OCI-LY7 (cell line): Measurements from ENCODE around the gene MRC1. TPM values are rescaled to one million over a fixed set of nuclear protein-coding genes. Genes with fewer than 3 reads are reported as not detected.

Source experiments
- BruUV-seq: library from RNA; stranded (reverse); fragments of 400-500 nt; replicated peaks from 2 replicates; lab custom pipeline; 2021; lab: Mats Ljungman, UMichigan
- CTCF ChIA-PET: fragments of 300-600 bp; sonication (Branson Sonifier 250); formaldehyde crosslinking; loops from one replicate; lab custom pipeline; 2022; ENCODE audit warnings: antibody characterized with exemption; ENCODE audit not compliant: unreplicated experiment; lab: Charles Lee
- POLR2A ChIA-PET: fragments of 300-600 bp; sonication (Branson Sonifier 250); formaldehyde crosslinking; loops from one replicate; lab custom pipeline; 2022; ENCODE audit warnings: antibody characterized with exemption; lab: Charles Lee
- DNase-seq: peaks from one replicate; pipeline ENCODE4 v3.0.0-alpha.2; 2015; ENCODE audit warnings: low spot score
- H2AFZ ChIP-seq: fragments of 200-600 bp; sonication (generic), shearing (Covaris generic); 2 replicates; pipeline ENCODE4 v1.6.1; 2014; ENCODE audit warnings: mild to moderate bottlenecking, antibody characterized with exemption, low read length, moderate library complexity
- H3K27ac ChIP-seq: fragments of 200-600 bp; sonication (generic); 2 replicates; pipeline ENCODE4 v1.5.1; 2014; ENCODE audit warnings: mixed run types, low read depth, mild to moderate bottlenecking, moderate library complexity, low read length, inconsistent platforms; ENCODE audit not compliant: poor library complexity, severe bottlenecking
- H3K36me3 ChIP-seq: fragments of 200-600 bp; sonication (generic); 2 replicates; pipeline ENCODE4 v1.6.1; 2014; ENCODE audit warnings: mild to moderate bottlenecking, antibody characterized with exemption, low read length, moderate library complexity, mixed read lengths; ENCODE audit not compliant: insufficient read depth
- H3K4me1 ChIP-seq: fragments of 200-600 bp; sonication (generic); 2 replicates; pipeline ENCODE4 v1.5.1; 2014; ENCODE audit warnings: mild to moderate bottlenecking, low read length; ENCODE audit not compliant: insufficient read depth, poor library complexity, severe bottlenecking
- H3K4me2 ChIP-seq: fragments of 200-600 bp; sonication (generic); 2 replicates; pipeline ENCODE4 v1.6.1; 2014; ENCODE audit warnings: mild to moderate bottlenecking, low read length
- H3K4me3 ChIP-seq: fragments of 200-600 bp; sonication (generic); 2 replicates; pipeline ENCODE4 v1.5.1; 2014; ENCODE audit warnings: mild to moderate bottlenecking, low read depth, low read length; ENCODE audit not compliant: poor library complexity, severe bottlenecking
- H3K79me2 ChIP-seq: fragments of 200-600 bp; sonication (generic); 2 replicates; pipeline ENCODE4 v1.6.1; 2016; ENCODE audit warnings: low read depth, mild to moderate bottlenecking, low read length, moderate library complexity, mixed read lengths; ENCODE audit not compliant: insufficient read depth
- H3K9me2 ChIP-seq: fragments of 200-600 bp; sonication (generic); 2 replicates; pipeline ENCODE4 v1.6.1; 2016; ENCODE audit warnings: mild to moderate bottlenecking, low read length, mixed read lengths; ENCODE audit not compliant: insufficient read depth
- H3K9me3 ChIP-seq: fragments of 200-600 bp; sonication (generic); 2 replicates; pipeline ENCODE4 v1.6.1; 2014; ENCODE audit warnings: mild to moderate bottlenecking, mixed run types, low read length, mixed read lengths
- H4K20me1 ChIP-seq: fragments of 200-600 bp; sonication (generic); 2 replicates; pipeline ENCODE4 v1.6.1; 2014; ENCODE audit warnings: mild to moderate bottlenecking, antibody characterized with exemption, low read length, moderate library complexity, mixed read lengths; ENCODE audit not compliant: insufficient read depth
- CTCF ChIP-seq: fragments of 200-600 bp; sonication (generic); conservative IDR thresholded peaks from 2 replicates; pipeline ENCODE4 v1.5.1; 2014; ENCODE audit warnings: mild to moderate bottlenecking, antibody characterized with exemption, low read length, moderate library complexity, mixed read lengths
- EZH2phosphoT487 ChIP-seq: fragments of 200-600 bp; sonication (generic); IDR thresholded peaks from 2 replicates; pipeline ENCODE4 v1.6.1; 2018; ENCODE audit warnings: low read depth, borderline replicate concordance, mild to moderate bottlenecking, mixed run types, antibody characterized with exemption, low read length, moderate library complexity, mixed read lengths
- intact Hi-C: fragments of 100-400 bp; cut with micrococcal nuclease; formaldehyde crosslinking; loops from one replicate; pipeline ENCODE4 v1.10.0; 2022; ENCODE audit not compliant: unreplicated experiment
- total RNA-seq, 2 experiments: library from RNA; depleted of rRNA in 1 of 2; stranded (reverse); fragments of >200 nt in 1 of 2; shearing (Covaris generic) in 1 of 2; gene quantifications; 2 replicates each; pipeline ENCODE4 v1.2.3, GENCODE V29; 2014 to 2022

Gene MRC1
- total RNA-seq, 2 experiments from 2014 or later = not detected

- intact Hi-C loops = loop anchor here (10.0 kb wide), 2 partner anchors 264 to 374 kb away; no protein-coding TSS in a partner anchor
- H3K79me2 ChIP-seq = no peaks in the 10 kb centered on the region
- DNase-seq = no peak
- H2AFZ ChIP-seq = no peak overlapping the region
- TF ChIP-seq CTCF (no peak), EZH2phosphoT487 (no peak)
- no peak overlapping the region for H3K4me2 ChIP-seq
- H3K4me1 ChIP-seq = no peaks in the 10 kb centered on the region
- no peak overlapping the region for H3K4me3 ChIP-seq
- no TSS peak for BruUV-seq
- CTCF ChIA-PET = no interaction called here
- POLR2A ChIA-PET = interaction anchor here (0.7 kb wide), 1 partner anchor 41 kb away, joined by 3 read pairs; no protein-coding TSS in a partner anchor
- no peaks in the 10 kb centered on the region for H3K9me2 ChIP-seq
- H3K36me3 ChIP-seq = no peaks in the 10 kb centered on the region
- H3K27ac ChIP-seq = no peak overlapping the region
- H3K9me3 ChIP-seq = no peaks in the 10 kb centered on the region
- no peaks in the 10 kb centered on the region for H4K20me1 ChIP-seq
Observed at GRCh38 chr10:17841050-17841449, 31.9 kb downstream of the MRC1 start.

GRCh38 chr10:17842641-17843040 is 33.5 kb downstream of the MRC1 start:
- TF ChIP-seq EZH2phosphoT487 = no peak
- no peak for TF ChIP-seq CTCF
- Histone ChIP-seq H3K4me1 (no peaks in the 10 kb centered on the region), H3K4me2 (no peak overlapping the region), H4K20me1 (no peaks in the 10 kb centered on the region), H2AFZ (no peak overlapping the region), H3K79me2 (no peaks in the 10 kb centered on the region), H3K36me3 (no peaks in the 10 kb centered on the region), H3K27ac (no peak overlapping the region), H3K4me3 (no peak overlapping the region), H3K9me3 (no peaks in the 10 kb centered on the region), H3K9me2 (no peaks in the 10 kb centered on the region)
- no peak for DNase-seq
- CTCF ChIA-PET = no interaction called here
- intact Hi-C loops = loop anchor here (10.0 kb wide), 2 partner anchors 262 to 372 kb away; no protein-coding TSS in a partner anchor
- BruUV-seq = no TSS peak
- POLR2A ChIA-PET = no interaction called here

- Histone ChIP-seq H3K4me1 (no peaks in the 10 kb centered on the region), H3K79me2 (no peaks in the 10 kb centered on the region), H2AFZ (no peak overlapping the region), H4K20me1 (no peaks in the 10 kb centered on the region), H3K4me3 (no peak overlapping the region), H3K9me2 (no peaks in the 10 kb centered on the region), H3K4me2 (no peak overlapping the region), H3K9me3 (no peaks in the 10 kb centered on the region), H3K27ac (no peak overlapping the region), H3K36me3 (no peaks in the 10 kb centered on the region)
- TF ChIP-seq CTCF = peak; percentile 58
- TF ChIP-seq EZH2phosphoT487 = no peak
- ChIA-PET CTCF (no interaction called here), POLR2A (interaction anchor here (0.6 to 0.8 kb wide), 2 partner anchors 90 to 244 kb away, joined by 3 to 7 read pairs; no protein-coding TSS in a partner anchor)
- BruUV-seq = no TSS peak
- peak; percentile 11 for DNase-seq
- intact Hi-C loops = loop anchor here (10.0 kb wide), 2 partner anchors 257 to 367 kb away; no protein-coding TSS in a partner anchor
Observed at GRCh38 chr10:17847585-17848296, 38.6 kb downstream of the MRC1 start.
